K562 (cell line): ENCODE results near the gene GANAB. TPM values are rescaled to one million over a fixed set of nuclear protein-coding genes. Genes with fewer than 3 reads are reported as not detected.

Experiments used
- BACH1 ChIP-seq: fragments of 200-800 bp; sonication (Bioruptor generic); IDR thresholded peaks from 2 replicates; pipeline ENCODE4 v1.6.1; 2016; ENCODE audit warnings: missing genetic modification characterization, missing compliant biosample characterization
- BCL6 ChIP-seq: fragments of 250-450 bp; sonication (Bioruptor Pico); IDR thresholded peaks from 2 replicates; pipeline ENCODE4 v1.4.0; 2020
- BMI1 ChIP-seq: fragments of 150-350 bp; IDR thresholded peaks from 2 replicates; pipeline ENCODE4 v1.6.1; 2014; ENCODE audit warnings: low read length
- CEBPZ ChIP-seq: fragments of 150-350 bp; IDR thresholded peaks from 2 replicates; pipeline ENCODE4 v1.6.1; 2014; ENCODE audit warnings: low read depth, mild to moderate bottlenecking, low read length, borderline replicate concordance
- COPS2 ChIP-seq: fragments of 450-650 bp; conservative IDR thresholded peaks from 2 replicates; pipeline ENCODE4 v1.6.1; 2016; ENCODE audit warnings: mild to moderate bottlenecking, moderate library complexity
- CXXC5 ChIP-seq: fragments of 250-450 bp; sonication (Bioruptor Pico); IDR thresholded peaks from 2 replicates; pipeline ENCODE4 v1.8.0; 2022; ENCODE audit warnings: inconsistent platforms, mild to moderate bottlenecking, moderate library complexity
- E4F1 ChIP-seq: fragments of 250-450 bp; sonication (Bioruptor Pico); IDR thresholded peaks from 2 replicates; pipeline ENCODE4 v1.5.0; 2021; ENCODE audit warnings: mild to moderate bottlenecking, borderline replicate concordance
- ERF ChIP-seq: fragments of 450-650 bp; formaldehyde crosslinking; IDR thresholded peaks from 2 replicates; pipeline ENCODE4 v1.4.0; 2020; ENCODE audit warnings: mild to moderate bottlenecking, mixed read lengths
- FUS ChIP-seq: fragments of 200-400 bp; formaldehyde crosslinking; optimal IDR thresholded peaks from 2 replicates; pipeline ENCODE3; 2017; ENCODE audit warnings: low read depth, low read length
- ILF3 ChIP-seq: fragments of 450-650 bp; IDR thresholded peaks from 2 replicates; pipeline ENCODE4 v1.6.1; 2018; ENCODE audit warnings: antibody characterized with exemption, mild to moderate bottlenecking, moderate library complexity, borderline replicate concordance
- LEF1 ChIP-seq: fragments of 450-650 bp; IDR thresholded peaks from 2 replicates; pipeline ENCODE4 v1.6.1; 2016; ENCODE audit warnings: mild to moderate bottlenecking
- NFYB ChIP-seq: IDR thresholded peaks from 2 replicates; pipeline ENCODE4 v1.6.1; 2011; ENCODE audit warnings: mild to moderate bottlenecking, moderate library complexity; ENCODE audit not compliant: insufficient read length; ENCODE audit errors: extremely low read depth
- RBFOX2 ChIP-seq: fragments of 200-400 bp; formaldehyde crosslinking; IDR thresholded peaks from 2 replicates; pipeline ENCODE4 v1.6.1; 2017; ENCODE audit warnings: low read depth, mild to moderate bottlenecking, low read length, moderate library complexity
- ZC3H8 ChIP-seq: fragments of 450-650 bp; IDR thresholded peaks from 2 replicates; pipeline ENCODE4 v1.6.1; 2017
- ZFP1 ChIP-seq: fragments of 450-650 bp; formaldehyde crosslinking; IDR thresholded peaks from 2 replicates; pipeline ENCODE4 v1.4.0; 2020; ENCODE audit warnings: mild to moderate bottlenecking, mixed read lengths
- ZMIZ1 ChIP-seq, 2 experiments: fragments of 150-350 bp in 1 of 2; IDR thresholded peaks; 2 replicates each; pipeline ENCODE4 v1.6.1; 2012 to 2016; ENCODE audit warnings: low read depth in 2 of 2, low read length in 2 of 2, mild to moderate bottlenecking in 1 of 2, moderate library complexity in 1 of 2
- ZNF146 ChIP-seq: IDR thresholded peaks from one replicate; pipeline ENCODE4 v1.6.1; 2018; ENCODE audit warnings: missing compliant biosample characterization; ENCODE audit not compliant: unreplicated experiment
- ZNF695 ChIP-seq: fragments of 450-650 bp; formaldehyde crosslinking; IDR thresholded peaks from 2 replicates; pipeline ENCODE4 v1.4.0; 2020; ENCODE audit warnings: mild to moderate bottlenecking, moderate library complexity
- ZNF76 ChIP-seq: fragments of 250-450 bp; sonication (Bioruptor Pico); IDR thresholded peaks from 2 replicates; pipeline ENCODE4 v1.4.0; 2020; ENCODE audit warnings: mild to moderate bottlenecking, moderate library complexity, borderline replicate concordance
- polyA plus RNA-seq, 8 experiments: library from polyadenylated mRNA; depleted of rRNA in 4 of 8; stranded (reverse) in 5 of 8; unstranded in 3 of 8; fragments of >200 nt; fragmentation: Nextera tagmentation in 2 of 8; fragmentation: Illumina TruSeq in 1 of 8; extraction: Ambion mirVana in 2 of 8; extraction: Trizol in 1 of 8; gene quantifications; 2 replicates each; pipeline versions ENCODE4 v1.2.1 to v1.2.3, GENCODE V29; 2011 to 2014; ENCODE audit warnings: inconsistent platforms in 1 of 8, missing spikeins in 1 of 8
- total RNA-seq, 7 experiments: library from RNA; depleted of rRNA in 6 of 7; stranded (reverse); fragments of >200 nt in 6 of 7; fragmentation: Illumina TruSeq in 2 of 7; extraction: Trizol in 2 of 7; gene quantifications; 2 replicates each; pipeline versions ENCODE4 v1.2.1 to v1.2.3, GENCODE V29; 2011 to 2021; ENCODE audit warnings: low replicate concordance in 1 of 7

Gene GANAB
- total and polyA plus RNA-seq, 9 of the 15 experiments (the other 6 are each of a cell fraction or from before 2014, with no cell fraction given), result 6.5 to 284 (median 161) TPM

DNA sequence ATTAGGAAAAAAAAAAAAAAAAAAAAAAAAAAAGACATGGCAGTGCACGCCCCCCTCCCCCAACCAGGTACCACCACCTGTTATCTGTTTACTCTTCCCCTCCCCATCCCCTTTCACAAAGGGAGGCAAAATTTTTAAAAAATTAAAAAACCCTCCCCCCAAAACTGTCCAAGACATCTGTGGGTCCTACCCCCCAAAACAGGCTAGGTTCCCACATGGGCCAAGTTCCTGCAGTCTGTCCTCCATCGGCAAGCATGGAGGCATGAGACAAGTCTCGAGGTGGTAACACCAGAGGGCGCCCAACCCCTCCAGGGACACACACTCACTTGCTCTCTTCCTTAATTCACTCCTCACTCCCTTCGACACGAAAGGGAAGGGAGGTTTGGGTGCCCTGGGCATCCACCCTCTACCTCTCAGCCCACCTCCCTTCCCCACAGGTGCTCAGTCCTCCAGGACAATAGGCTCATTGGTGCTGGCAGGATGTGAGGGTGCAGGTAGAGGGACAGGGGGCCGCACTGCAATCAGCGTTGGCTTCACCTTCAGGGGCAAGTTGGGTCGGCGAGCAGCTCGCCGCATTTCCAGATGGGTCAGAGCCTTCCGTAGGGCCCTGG is 52.9 kb downstream of the GANAB start (continued):
- TF ChIP-seq ZMIZ1 (IDR thresholded peaks at IDR 0.05; ENCODE audit: low read depth in 2 of 2, low read length in 2 of 2), result no peak
- TF ChIP-seq E4F1 (CRISPR knock-in tag), result no peak
- no peak for TF ChIP-seq ZNF76 (CRISPR knock-in tag)
- TF ChIP-seq LEF1, result no peak
- TF ChIP-seq BMI1, result no peak
- TF ChIP-seq NFYB, result no peak
- TF ChIP-seq CXXC5 (CRISPR knock-in tag), result no peak
- TF ChIP-seq RBFOX2, result peak; percentile 51; the same call in 1 of the 2 replicates
- no peak for TF ChIP-seq ZNF146 (CRISPR knock-in tag)
- no peak for TF ChIP-seq ZC3H8
- TF ChIP-seq FUS, result no peak
- no peak for TF ChIP-seq ERF
- no peak for TF ChIP-seq ILF3
- no peak for TF ChIP-seq CEBPZ
- TF ChIP-seq BCL6 (CRISPR knock-in tag), result no peak
- no peak for TF ChIP-seq BACH1 (tag)
- no peak for TF ChIP-seq ZNF695
- no peak for TF ChIP-seq COPS2
- TF ChIP-seq ZFP1 (CRISPR knock-in tag), result no peak
